NT2/D1 (cell line): Measurements from ENCODE around the gene MBL2.

Source experiments
- SUZ12 ChIP-seq: IDR thresholded peaks from 2 replicates; pipeline ENCODE4 v1.6.1; 2011; ENCODE audit not compliant: insufficient read length, insufficient read depth; ENCODE audit errors: extremely low read depth
- YY1 ChIP-seq: IDR thresholded peaks from 2 replicates; pipeline ENCODE4 v1.6.1; 2011; ENCODE audit not compliant: insufficient read length, insufficient read depth
- ZNF274 ChIP-seq: IDR thresholded peaks from 2 replicates; pipeline ENCODE4 v1.6.1; 2011; ENCODE audit warnings: mild to moderate bottlenecking, low read depth, low read length

DNA sequence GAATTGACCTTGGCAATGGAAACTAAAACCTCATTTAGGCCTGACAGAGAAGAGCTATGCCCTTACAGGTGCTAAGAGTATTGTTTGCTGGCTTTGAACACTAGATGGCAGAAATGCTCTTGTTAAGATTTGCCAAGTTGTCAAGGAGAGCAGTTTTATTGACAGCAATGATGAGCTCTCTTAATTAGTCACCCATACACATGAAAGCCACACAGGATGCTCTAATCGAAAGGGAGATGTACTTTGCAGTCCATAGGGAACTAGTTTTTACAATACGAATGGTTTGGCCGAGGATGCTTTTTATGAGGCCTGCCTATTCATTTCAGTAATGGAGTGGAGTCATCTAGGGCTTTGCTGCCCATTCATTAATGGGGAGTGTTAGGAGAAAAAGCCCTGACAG lies 45.4 kb upstream of the MBL2 start:
- TF ChIP-seq YY1 (no peak), ZNF274 (no peak), SUZ12 (no peak)
